Measurements from ENCODE around the gene HTR3D. TPM values are rescaled to one million over a fixed set of nuclear protein-coding genes. Genes with fewer than 3 reads are reported as not detected.

The HTR3D gene
- total and polyA plus RNA-seq, 2 donors (not counting 1 experiment from before 2014, with no cell fraction given): not detected

DNA sequence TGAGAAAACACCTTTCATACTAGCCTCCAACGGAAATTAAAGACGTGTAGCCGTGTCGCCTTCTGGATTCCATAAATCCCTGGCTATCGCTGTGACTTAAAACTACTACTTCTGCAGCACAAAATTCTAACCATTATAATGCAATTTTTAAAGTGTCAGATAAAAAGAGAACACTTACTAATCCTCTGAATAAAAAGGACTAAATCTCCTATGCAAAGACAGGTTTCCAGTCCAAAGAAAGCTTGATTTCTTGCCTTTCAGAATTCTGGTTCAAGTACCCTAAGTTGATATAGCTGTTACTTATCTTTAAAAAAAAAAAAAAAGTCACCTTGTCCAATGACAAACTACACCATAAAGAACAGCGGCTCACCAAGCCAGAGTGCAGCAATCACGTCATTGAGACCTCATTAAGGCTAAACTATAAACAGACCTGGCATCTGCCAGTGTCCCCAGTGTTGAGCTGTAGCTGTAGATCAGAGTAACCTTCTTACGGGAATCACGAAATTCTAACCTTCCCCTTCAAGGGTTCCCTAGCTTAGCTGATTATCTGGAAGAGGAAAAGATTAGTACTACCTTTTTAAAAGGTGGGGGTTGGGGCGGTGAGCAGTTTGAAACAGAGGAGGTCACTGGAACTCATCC is 16.0 kb upstream of the HTR3D start:
- no peaks in the 10 kb centered on the region for H3K9me3 Mint-ChIP-seq (ENCODE audit: insufficient read depth)
- no peaks in the 10 kb centered on the region for H3K36me3 ChIP-seq (replicated peaks in 1 of 2; ENCODE audit: control extremely low read depth in 1 of 2, control insufficient read depth in 1 of 2, extremely low read depth in 1 of 2, insufficient read depth in 2 of 2, low read length in 1 of 2)
- no peaks in the 10 kb centered on the region for H3K9me3 ChIP-seq (ENCODE audit: control extremely low read depth in 1 of 3, control insufficient read depth in 2 of 3, insufficient read depth in 1 of 3, low read length in 2 of 3)
- H3K9ac ChIP-seq (ENCODE audit: low read length): no peak overlapping the region
- H3K27ac ChIP-seq (ENCODE audit: low read length in 2 of 2): no peak overlapping the region
- no peak overlapping the region for H2AFZ ChIP-seq (ENCODE audit: insufficient read depth, low read depth, low read length, poor library complexity, severe bottlenecking)
- ATAC-seq (ENCODE audit: low read depth) (no peak), DNase-seq (no peak)
- H3K4me1 Mint-ChIP-seq: peaks cover 20% of the 10 kb centered on the region
- no peaks in the 10 kb centered on the region for H4K20me1 ChIP-seq (ENCODE audit: control insufficient read depth, insufficient read depth, low read length, poor library complexity, severe bottlenecking)
- WGBS (ENCODE audit: insufficient coverage): 81% methylated on average over 2 of the region's 10 CpGs
- intact Hi-C loops (cut with micrococcal nuclease): loop anchor here (2.0 to 5.0 kb wide), 3 partner anchors 111 to 797 kb away; partner anchors contain the start of genes PSMD2 and VPS8
- no peak overlapping the region for H3K27ac Mint-ChIP-seq
- H3K4me3 Mint-ChIP-seq: peak overlapping the region; percentile 100
- ChIA-PET POLR2A (no interaction called here), CTCF (interaction anchor here (1.0 to 5.6 kb wide), 11 partner anchors 9 to 136 kb away, joined by 3 to 84 read pairs (median 6); partner anchors contain the start of gene PARL)
- no peaks in the 10 kb centered on the region for H3K27me3 ChIP-seq (replicated peaks in 1 of 4; ENCODE audit: control extremely low read depth in 1 of 4, control insufficient read depth in 3 of 4, insufficient read depth in 4 of 4, low read length in 3 of 4)
- TF ChIP-seq, protein P1, sequence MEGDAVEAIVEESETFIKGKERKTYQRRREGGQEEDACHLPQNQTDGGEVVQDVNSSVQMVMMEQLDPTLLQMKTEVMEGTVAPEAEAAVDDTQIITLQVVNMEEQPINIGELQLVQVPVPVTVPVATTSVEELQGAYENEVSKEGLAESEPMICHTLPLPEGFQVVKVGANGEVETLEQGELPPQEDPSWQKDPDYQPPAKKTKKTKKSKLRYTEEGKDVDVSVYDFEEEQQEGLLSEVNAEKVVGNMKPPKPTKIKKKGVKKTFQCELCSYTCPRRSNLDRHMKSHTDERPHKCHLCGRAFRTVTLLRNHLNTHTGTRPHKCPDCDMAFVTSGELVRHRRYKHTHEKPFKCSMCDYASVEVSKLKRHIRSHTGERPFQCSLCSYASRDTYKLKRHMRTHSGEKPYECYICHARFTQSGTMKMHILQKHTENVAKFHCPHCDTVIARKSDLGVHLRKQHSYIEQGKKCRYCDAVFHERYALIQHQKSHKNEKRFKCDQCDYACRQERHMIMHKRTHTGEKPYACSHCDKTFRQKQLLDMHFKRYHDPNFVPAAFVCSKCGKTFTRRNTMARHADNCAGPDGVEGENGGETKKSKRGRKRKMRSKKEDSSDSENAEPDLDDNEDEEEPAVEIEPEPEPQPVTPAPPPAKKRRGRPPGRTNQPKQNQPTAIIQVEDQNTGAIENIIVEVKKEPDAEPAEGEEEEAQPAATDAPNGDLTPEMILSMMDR (IDR thresholded peaks at IDR 0.05): no peak
- TF ChIP-seq EZH2 (IDR thresholded peaks at IDR 0.05; ENCODE audit: borderline replicate concordance, insufficient read depth, low read depth, low read length, poor library complexity, severe bottlenecking): no peak
- peaks cover 11% of the 10 kb centered on the region for H3K79me2 ChIP-seq (ENCODE audit: control insufficient read depth, insufficient read depth, low read length)
- peaks cover 10 to 13% of the 10 kb centered on the region in 2 donors for H3K4me1 ChIP-seq (ENCODE audit: control insufficient read depth in 2 of 2, insufficient read depth in 2 of 2, low read length in 2 of 2)
- no peak overlapping the region for H3K4me2 ChIP-seq (replicated peaks; ENCODE audit: low read depth, low read length, poor library complexity, severe bottlenecking)
- no peak overlapping the region for H3K4me3 ChIP-seq (ENCODE audit: control extremely low read depth in 1 of 5, extremely low read depth in 1 of 5, insufficient read depth in 1 of 5, low read depth in 2 of 5, low read length in 4 of 5)
- peaks cover 6% of the 10 kb centered on the region for H3K27me3 Mint-ChIP-seq

DNA sequence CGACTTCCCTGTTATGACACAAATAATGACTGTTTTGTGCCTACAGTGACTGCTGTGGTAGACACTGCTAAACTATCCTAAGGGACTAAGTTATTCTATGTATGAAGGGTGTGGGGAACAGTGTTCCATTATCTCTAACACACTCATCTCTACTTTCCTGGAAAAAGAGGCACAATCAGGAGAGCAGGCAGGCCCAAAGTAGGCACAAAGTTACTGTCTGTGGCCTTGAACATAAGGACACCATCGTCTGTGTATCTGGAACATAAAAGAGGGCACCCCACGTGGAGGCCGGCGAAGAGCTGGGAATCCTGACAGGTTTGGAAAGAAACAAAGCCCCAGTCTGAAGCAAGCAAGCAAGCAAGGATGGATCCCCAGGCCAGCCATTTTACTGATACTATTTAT is 15.4 kb upstream of the HTR3D start:
- ChIA-PET CTCF (interaction anchor here (1.6 to 5.6 kb wide), 4 partner anchors 9 to 120 kb away, joined by 6 to 84 read pairs (median 36); no protein-coding TSS in a partner anchor), POLR2A (no interaction called here)
- Histone ChIP-seq H3K9ac (ENCODE audit: low read length) (no peak overlapping the region), H3K27ac (ENCODE audit: low read length in 2 of 2) (no peak overlapping the region), H3K9me3 (ENCODE audit: control extremely low read depth in 1 of 3, control insufficient read depth in 2 of 3, insufficient read depth in 1 of 3, low read length in 2 of 3) (no peaks in the 10 kb centered on the region), H3K79me2 (ENCODE audit: control insufficient read depth, insufficient read depth, low read length) (peaks cover 11% of the 10 kb centered on the region), H3K4me1 (ENCODE audit: control insufficient read depth in 2 of 2, insufficient read depth in 2 of 2, low read length in 2 of 2) (peaks cover 10 to 13% of the 10 kb centered on the region in 2 donors), H2AFZ (ENCODE audit: insufficient read depth, low read depth, low read length, poor library complexity, severe bottlenecking) (no peak overlapping the region), H3K4me2 (replicated peaks; ENCODE audit: low read depth, low read length, poor library complexity, severe bottlenecking) (no peak overlapping the region), H3K36me3 (replicated peaks in 1 of 2; ENCODE audit: control extremely low read depth in 1 of 2, control insufficient read depth in 1 of 2, extremely low read depth in 1 of 2, insufficient read depth in 2 of 2, low read length in 1 of 2) (no peaks in the 10 kb centered on the region), H3K4me3 (ENCODE audit: control extremely low read depth in 1 of 5, extremely low read depth in 1 of 5, insufficient read depth in 1 of 5, low read depth in 2 of 5, low read length in 4 of 5) (no peak overlapping the region), H3K27me3 (replicated peaks in 1 of 4; ENCODE audit: control extremely low read depth in 1 of 4, control insufficient read depth in 3 of 4, insufficient read depth in 4 of 4, low read length in 3 of 4) (no peaks in the 10 kb centered on the region), H4K20me1 (ENCODE audit: control insufficient read depth, insufficient read depth, low read length, poor library complexity, severe bottlenecking) (no peaks in the 10 kb centered on the region)
- Mint-ChIP-seq H3K27me3 (peaks cover 10% of the 10 kb centered on the region), H3K27ac (no peak overlapping the region), H3K9me3 (ENCODE audit: insufficient read depth) (no peaks in the 10 kb centered on the region), H3K4me1 (peaks cover 20% of the 10 kb centered on the region), H3K4me3 (peak overlapping the region; percentile 100)
- ATAC-seq (ENCODE audit: low read depth): no peak
- no peak for TF ChIP-seq EZH2 (IDR thresholded peaks at IDR 0.05; ENCODE audit: borderline replicate concordance, insufficient read depth, low read depth, low read length, poor library complexity, severe bottlenecking)
- TF ChIP-seq, protein P1 (IDR thresholded peaks at IDR 0.05): no peak
- intact Hi-C loops (cut with micrococcal nuclease): loop anchor here (2.0 to 5.0 kb wide), 3 partner anchors 111 to 797 kb away; partner anchors contain the start of genes PSMD2 and VPS8
- 100% methylated on average over 4 of the region's 5 CpGs for WGBS (ENCODE audit: insufficient coverage)
- no peak for DNase-seq

Measured in B cell (primary cell).